IMR-90 (cell line): ENCODE measurements around the gene PFAS. TPM values are rescaled to one million over a fixed set of nuclear protein-coding genes. Genes with fewer than 3 reads are reported as not detected.

Experiments used
- ATAC-seq: fragments of 200-7000 bp; cut with Tn5 transposase; 2 replicates; pipeline ENCODE4 v1.9.1; 2020; ENCODE audit warnings: low read depth, mild to moderate bottlenecking, moderate library complexity
- BruUV-seq: library from RNA; stranded (reverse); fragments of 400-500 nt; replicated peaks from 2 replicates; lab custom pipeline; 2021; lab: Mats Ljungman, UMichigan
- CTCF ChIA-PET: fragments of 300-600 bp; formaldehyde crosslinking; extraction: SDS; loops from one replicate; lab custom pipeline; 2021; ENCODE audit warnings: antibody characterized with exemption; lab: Yijun Ruan, JAX
- POLR2A ChIA-PET: fragments of 300-600 bp; sonication (Branson Sonifier 250); formaldehyde crosslinking; loops from one replicate; lab custom pipeline; 2022; ENCODE audit warnings: antibody characterized with exemption; ENCODE audit not compliant: unreplicated experiment; lab: Charles Lee
- DNase-seq: peaks from one replicate; pipeline ENCODE4 v3.0.0; 2013
- H2AFZ ChIP-seq: replicated peaks from 2 replicates; pipeline ENCODE3; 2013; ENCODE audit warnings: low read length, mild to moderate bottlenecking; ENCODE audit not compliant: poor library complexity
- H2AK5ac ChIP-seq: 2 replicates; pipeline ENCODE4 v1.6.1; 2013; ENCODE audit warnings: low read depth, low read length, inconsistent platforms
- H2AK9ac ChIP-seq: replicated peaks from 2 replicates; pipeline ENCODE3; 2013; ENCODE audit warnings: mild to moderate bottlenecking, low read depth, low read length, moderate library complexity; ENCODE audit not compliant: poor library complexity
- H2BK120ac ChIP-seq: 2 replicates; pipeline ENCODE4 v1.6.1; 2013; ENCODE audit warnings: low read depth, low read length, inconsistent platforms
- H2BK15ac ChIP-seq: 3 replicates; pipeline ENCODE4 v1.6.1; 2013; ENCODE audit warnings: low read depth, low read length, inconsistent platforms
- H2BK20ac ChIP-seq: 2 replicates; pipeline ENCODE4 v1.6.1; 2013; ENCODE audit warnings: low read depth, mild to moderate bottlenecking, inconsistent platforms, low read length, moderate library complexity
- H2BK5ac ChIP-seq: 2 replicates; pipeline ENCODE4 v1.6.1; 2013; ENCODE audit warnings: mild to moderate bottlenecking, low read depth, low read length, inconsistent platforms; ENCODE audit not compliant: poor library complexity, severe bottlenecking
- H3K14ac ChIP-seq: replicated peaks from 2 replicates; pipeline ENCODE4 v1.6.1; 2013; ENCODE audit warnings: low read depth, low read length, inconsistent platforms
- H3K18ac ChIP-seq: 2 replicates; pipeline ENCODE4 v1.6.1; 2013; ENCODE audit warnings: low read depth, low read length, control low read depth
- H3K23ac ChIP-seq: 2 replicates; pipeline ENCODE4 v1.6.1; 2013; ENCODE audit warnings: low read depth, low read length, inconsistent platforms
- H3K27ac ChIP-seq: 2 replicates; pipeline ENCODE4 v1.5.1; 2013; ENCODE audit warnings: mild to moderate bottlenecking, control low read depth, low read length; ENCODE audit not compliant: insufficient read depth
- H3K27me3 ChIP-seq: 2 replicates; pipeline ENCODE4 v1.6.1; 2013; ENCODE audit warnings: low read length; ENCODE audit not compliant: control insufficient read depth, insufficient read depth
- H3K36me3 ChIP-seq: 2 replicates; pipeline ENCODE4 v1.6.1; 2013; ENCODE audit warnings: low read length, mixed read lengths; ENCODE audit not compliant: control insufficient read depth, insufficient read depth
- H3K4ac ChIP-seq: 2 replicates; pipeline ENCODE4 v1.6.1; 2013; ENCODE audit warnings: low read depth, low read length, inconsistent platforms
- H3K4me1 ChIP-seq: 2 replicates; pipeline ENCODE4 v1.6.1; 2013; ENCODE audit warnings: low read length, mixed read lengths; ENCODE audit not compliant: control insufficient read depth, insufficient read depth
- H3K4me2 ChIP-seq: 2 replicates; pipeline ENCODE4 v1.6.1; 2013; ENCODE audit warnings: low read depth, mild to moderate bottlenecking, control low read depth, low read length, moderate library complexity
- H3K4me3 ChIP-seq: 2 replicates; pipeline ENCODE4 v1.5.1; 2013; ENCODE audit warnings: low read depth, mild to moderate bottlenecking, control low read depth, low read length, moderate library complexity; ENCODE audit not compliant: insufficient read depth
- H3K56ac ChIP-seq: 2 replicates; pipeline ENCODE4 v1.6.1; 2013; ENCODE audit warnings: low read length, inconsistent platforms; ENCODE audit not compliant: insufficient read depth; ENCODE audit errors: extremely low read depth
- H3K79me1 ChIP-seq, 2 experiments: 2 replicates each; pipeline ENCODE4 v1.6.1; 2013; ENCODE audit warnings: low read length in 2 of 2, inconsistent platforms in 1 of 2, low read depth in 1 of 2
- H3K9ac ChIP-seq: 2 replicates; pipeline ENCODE4 v1.6.1; 2013; ENCODE audit warnings: low read depth, low read length, control low read depth
- H3K9me1 ChIP-seq: 2 replicates; pipeline ENCODE4 v1.6.1; 2013; ENCODE audit warnings: low read length, inconsistent platforms; ENCODE audit not compliant: insufficient read depth
- H3K9me3 ChIP-seq: 2 replicates; pipeline ENCODE4 v1.6.1; 2013; ENCODE audit warnings: low read length; ENCODE audit not compliant: control insufficient read depth, insufficient read depth
- H4K20me1 ChIP-seq: 2 replicates; pipeline ENCODE4 v1.6.1; 2013; ENCODE audit warnings: low read length, inconsistent platforms; ENCODE audit not compliant: insufficient read depth
- H4K5ac ChIP-seq: 2 replicates; pipeline ENCODE4 v1.6.1; 2013; ENCODE audit warnings: mild to moderate bottlenecking, low read depth, low read length, control low read depth
- H4K8ac ChIP-seq, 2 experiments: 2 replicates each; pipeline ENCODE4 v1.6.1; 2013; ENCODE audit warnings: low read depth in 2 of 2, low read length in 2 of 2, control low read depth in 1 of 2, inconsistent platforms in 1 of 2
- H4K91ac ChIP-seq: 2 replicates; pipeline ENCODE4 v1.6.1; 2013; ENCODE audit warnings: low read depth, low read length, inconsistent platforms; ENCODE audit not compliant: insufficient read depth
- BHLHE40 ChIP-seq: fragments of 150-350 bp; IDR thresholded peaks from 2 replicates; pipeline ENCODE4 v1.6.1; 2016; ENCODE audit warnings: mild to moderate bottlenecking, low read depth, low read length
- CHD1 ChIP-seq: IDR thresholded peaks from 2 replicates; pipeline ENCODE4 v1.6.1; 2012; ENCODE audit warnings: low read depth, low read length, improper control_type of control experiment
- MAFK ChIP-seq: IDR thresholded peaks from 2 replicates; pipeline ENCODE4 v1.6.1; 2012; ENCODE audit warnings: low read depth, low read length, improper control_type of control experiment
- MAZ ChIP-seq: IDR thresholded peaks from 2 replicates; pipeline ENCODE4 v1.6.1; 2012; ENCODE audit warnings: low read depth, mild to moderate bottlenecking, low read length, improper control_type of control experiment, moderate library complexity, borderline replicate concordance
- MXI1 ChIP-seq: IDR thresholded peaks from 2 replicates; pipeline ENCODE4 v1.6.1; 2012; ENCODE audit warnings: low read depth, mild to moderate bottlenecking, low read length, moderate library complexity, borderline replicate concordance
- NFE2L2 ChIP-seq: fragments of 150-350 bp; IDR thresholded peaks from 2 replicates; pipeline ENCODE4 v1.6.1; 2016; ENCODE audit warnings: low read depth, mild to moderate bottlenecking, low read length
- POLR2A ChIP-seq: IDR thresholded peaks from 2 replicates; pipeline ENCODE4 v1.6.1; 2012; ENCODE audit warnings: mild to moderate bottlenecking, low read depth, low read length
- RAD21 ChIP-seq: IDR thresholded peaks from 2 replicates; pipeline ENCODE4 v1.6.1; 2012; ENCODE audit warnings: low read length, improper control_type of control experiment
- RCOR1 ChIP-seq: IDR thresholded peaks from 2 replicates; pipeline ENCODE4 v1.6.1; 2012; ENCODE audit warnings: mild to moderate bottlenecking, low read length, improper control_type of control experiment; ENCODE audit not compliant: insufficient replicate concordance
- RFX5 ChIP-seq: IDR thresholded peaks from 2 replicates; pipeline ENCODE4 v1.8.0; 2012; ENCODE audit warnings: low read depth, mild to moderate bottlenecking, low read length, moderate library complexity
- WGBS, 2 experiments: methylation state at CpG; one replicate each; pipeline versions ENCODE4 v1.1.5 to v1.1.7; 2013; ENCODE audit warnings: missing lambda C conversion rate in 2 of 2; ENCODE audit not compliant: insufficient read length in 1 of 2; ENCODE audit errors: extremely low coverage in 2 of 2; 5-methylcytosine and 5-hydroxymethylcytosine counted together
- dilution Hi-C: fragments of 300-500 bp; cut with HindIII; formaldehyde crosslinking; loops from one replicate; pipeline ENCODE4 v1.14.3; 2018; ENCODE audit warnings: low sequenced_read_pairs; ENCODE audit not compliant: unreplicated experiment
- in situ Hi-C: fragments of 300-500 bp; cut with MboI; formaldehyde crosslinking; loops from 3 replicates; pipeline ENCODE4 v1.14.3; 2019; ENCODE audit warnings: low sequenced_read_pairs, inconsistent platforms, mixed read lengths
- intact Hi-C: fragments of 100-400 bp; cut with micrococcal nuclease; formaldehyde crosslinking; loops from 2 replicates; pipeline ENCODE4 v1.10.0; 2022
- polyA plus RNA-seq, 3 experiments: library from polyadenylated mRNA; depleted of rRNA; stranded (reverse); fragments of >200 nt; gene quantifications; 2 replicates each; pipeline ENCODE4 v1.2.3, GENCODE V29; 2012; ENCODE audit warnings: low replicate concordance in 1 of 3
- total RNA-seq: library from RNA; depleted of rRNA; stranded (reverse); fragments of >200 nt; gene quantifications from 2 replicates; pipeline ENCODE4 v1.2.3, GENCODE V29; 2012
- TF ChIP-seq, protein P1 (sequence below): fragments of 150-350 bp; IDR thresholded peaks from 2 replicates; pipeline ENCODE4 v1.6.1; 2016; ENCODE audit warnings: low read depth, mild to moderate bottlenecking, low read length, moderate library complexity, borderline replicate concordance
- TF ChIP-seq, protein P2 (sequence below): fragments of 150-350 bp; IDR thresholded peaks from 2 replicates; pipeline ENCODE4 v1.6.1; 2017; ENCODE audit warnings: mild to moderate bottlenecking, antibody characterized with exemption, low read length, low read depth

The PFAS gene
- total and polyA plus RNA-seq, 2 of the 4 experiments (the other 2 are of a cell fraction) = 20.7 to 26.2 TPM

GRCh38 chr17:8287651-8288335 is 38.7 kb downstream of the PFAS start (continued):
- TF ChIP-seq NFE2L2 = no peak
- TF ChIP-seq MAFK = no peak

DNA sequence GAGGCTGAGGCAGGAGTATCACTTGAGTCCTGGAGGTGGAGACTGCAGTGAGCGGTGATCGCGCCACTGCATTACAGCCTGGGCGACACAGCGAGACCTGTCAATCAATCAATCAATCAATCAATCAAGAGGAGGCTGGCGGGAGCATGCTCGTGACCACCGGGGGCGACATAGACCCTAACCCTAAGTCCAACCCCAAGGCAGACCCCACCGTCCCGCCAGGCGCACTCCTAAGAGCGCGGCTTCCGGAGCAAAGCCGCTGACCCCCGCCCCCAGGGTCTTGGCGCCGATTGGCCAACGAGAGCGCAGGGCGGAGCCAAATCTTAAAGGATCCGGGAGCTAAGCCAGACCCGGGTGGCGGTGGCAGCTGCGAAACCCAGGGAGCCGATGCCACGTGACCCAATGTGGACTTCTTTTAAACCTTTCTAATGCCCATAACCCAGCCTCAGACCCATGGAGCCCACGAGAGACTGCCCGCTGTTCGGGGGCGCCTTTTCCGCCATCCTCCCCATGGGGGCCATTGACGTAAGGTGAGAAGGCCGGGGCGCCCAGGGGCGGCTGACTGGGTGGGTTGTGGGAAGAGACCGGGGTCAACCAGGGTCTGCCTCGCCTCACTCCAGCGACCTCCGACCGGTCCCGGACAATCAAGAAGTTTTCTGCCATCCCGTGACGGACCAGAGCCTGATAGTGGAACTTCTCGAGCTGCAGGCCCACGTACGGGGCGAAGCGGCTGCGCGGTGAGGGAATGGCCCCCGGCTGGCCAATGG is 39.4 kb downstream of the PFAS start, which contains the start of gene RANGRF:
TSS of gene RANGRF (plus strand) at position 335 of the 767 bp plus-strand sequence. CDS start at position 454, 119 bp downstream.
- H3K4me1 ChIP-seq = peaks cover 10% of the 10 kb centered on the region; the same call in 1 of the 2 replicates
- dilution Hi-C loops (no loop called here), in situ Hi-C loops (no loop called here), intact Hi-C loops (loop anchor here (5.0 kb wide), 1 partner anchor 41 kb away; the partner anchor contains the start of genes CTC1 and PFAS)
- 0 out of 2 replicates have a peak within 1 kb of the TSS, but pooled peaks have one; percentile 17 for H2BK20ac ChIP-seq
- H3K18ac ChIP-seq = peak within 1 kb of the TSS; percentile 93
- peak within 1 kb of the TSS; percentile 82 for H4K91ac ChIP-seq
- H3K27ac ChIP-seq = peak within 1 kb of the TSS; percentile 91
- H3K23ac ChIP-seq = peak within 1 kb of the TSS; percentile 84
- H3K4me3 ChIP-seq = peak within 1 kb of the TSS; percentile 98
- H2AFZ ChIP-seq = peak within 1 kb of the TSS; percentile 99
- CTCF ChIA-PET = interaction anchor here (0.6 kb wide), 1 partner anchor 40 kb away, joined by 3 read pairs; the partner anchor contains the start of gene CTC1
- H4K5ac ChIP-seq = peak within 1 kb of the TSS; percentile 97
- peaks cover 19% of the 10 kb centered on the region for H3K9me1 ChIP-seq
- H3K14ac ChIP-seq = peak within 1 kb of the TSS; percentile 97
- H4K20me1 ChIP-seq = 0 out of 2 replicates have a peak, but pooled peaks cover 2% of the 10 kb centered on the region
- POLR2A ChIA-PET = no interaction called here
- 1% methylated on average over 20 of the region's 53 CpGs; no CpG with 5 or more reads in 1 of the 2 experiments for WGBS, 2 experiments
- peak within 1 kb of the TSS; percentile 83 for H3K56ac ChIP-seq
- peak within 1 kb of the TSS; percentile 77 for H2BK5ac ChIP-seq
- DNase-seq (peak; percentile 75), ATAC-seq (peak; percentile 96)
- peak within 1 kb of the TSS; percentile 94 for H3K9ac ChIP-seq
- H4K8ac ChIP-seq = peak within 1 kb of the TSS; percentile 67 to 99
- H3K9me3 ChIP-seq = no peaks in the 10 kb centered on the region
- H3K4me2 ChIP-seq = peak within 1 kb of the TSS; percentile 90
- H3K4ac ChIP-seq = peak within 1 kb of the TSS; percentile 93
- H3K79me1 ChIP-seq = peaks cover 16 to 33% of the 10 kb centered on the region in 2 experiments
- peak within 1 kb of the TSS; percentile 80; the same call in 1 of the 3 replicates for H2BK15ac ChIP-seq
- H2BK120ac ChIP-seq = peak within 1 kb of the TSS; percentile 69
- peak within 1 kb of the TSS; percentile 96 for H2AK9ac ChIP-seq
- no peaks in the 10 kb centered on the region for H3K36me3 ChIP-seq
- H2AK5ac ChIP-seq = peak within 1 kb of the TSS; percentile 93
- BruUV-seq = no TSS peak
- no peaks in the 10 kb centered on the region for H3K27me3 ChIP-seq
- TF ChIP-seq NFE2L2 = no peak
- TF ChIP-seq CHD1 = no peak
- TF ChIP-seq MXI1 = peak; percentile 53; the same call in 1 of the 2 replicates
- no peak for TF ChIP-seq RFX5
- TF ChIP-seq, protein P1, sequence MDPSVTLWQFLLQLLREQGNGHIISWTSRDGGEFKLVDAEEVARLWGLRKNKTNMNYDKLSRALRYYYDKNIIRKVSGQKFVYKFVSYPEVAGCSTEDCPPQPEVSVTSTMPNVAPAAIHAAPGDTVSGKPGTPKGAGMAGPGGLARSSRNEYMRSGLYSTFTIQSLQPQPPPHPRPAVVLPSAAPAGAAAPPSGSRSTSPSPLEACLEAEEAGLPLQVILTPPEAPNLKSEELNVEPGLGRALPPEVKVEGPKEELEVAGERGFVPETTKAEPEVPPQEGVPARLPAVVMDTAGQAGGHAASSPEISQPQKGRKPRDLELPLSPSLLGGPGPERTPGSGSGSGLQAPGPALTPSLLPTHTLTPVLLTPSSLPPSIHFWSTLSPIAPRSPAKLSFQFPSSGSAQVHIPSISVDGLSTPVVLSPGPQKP = no peak
- TF ChIP-seq MAFK = no peak
- TF ChIP-seq RCOR1 = no peak
- TF ChIP-seq, protein P2, sequence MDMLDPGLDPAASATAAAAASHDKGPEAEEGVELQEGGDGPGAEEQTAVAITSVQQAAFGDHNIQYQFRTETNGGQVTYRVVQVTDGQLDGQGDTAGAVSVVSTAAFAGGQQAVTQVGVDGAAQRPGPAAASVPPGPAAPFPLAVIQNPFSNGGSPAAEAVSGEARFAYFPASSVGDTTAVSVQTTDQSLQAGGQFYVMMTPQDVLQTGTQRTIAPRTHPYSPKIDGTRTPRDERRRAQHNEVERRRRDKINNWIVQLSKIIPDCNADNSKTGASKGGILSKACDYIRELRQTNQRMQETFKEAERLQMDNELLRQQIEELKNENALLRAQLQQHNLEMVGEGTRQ = peak; percentile 89
- no peak for TF ChIP-seq RAD21
- peak; percentile 64 for TF ChIP-seq POLR2A
- peak; percentile 39; the same call in 1 of the 2 replicates for TF ChIP-seq BHLHE40
- peak; percentile 45; the same call in 1 of the 2 replicates for TF ChIP-seq MAZ
